Uterus (tissue), 4 donors: Measurements from ENCODE around the gene SAC3D1. TPM values are rescaled to one million over a fixed set of nuclear protein-coding genes. Genes with fewer than 3 reads are reported as not detected.

Experiments
- DNase-seq, 2 donors: peaks; one replicate each; pipeline ENCODE4 v3.0.0-alpha.2; 2019 to 2020
- H3K27ac ChIP-seq, 2 donors: fragments of 200-600 bp; sonication (generic); 1 replicate in 1 of 2; 2 replicates in 1 of 2; pipeline ENCODE4 v1.5.1; 2016 to 2018
- H3K27me3 ChIP-seq, 2 donors: fragments of 200-600 bp; sonication (generic); one replicate each; pipeline ENCODE4 v1.5.1; 2018 to 2019; ENCODE audit warnings: control low read depth in 1 of 2
- H3K36me3 ChIP-seq, 2 donors: fragments of 200-600 bp; sonication (generic); one replicate each; pipeline ENCODE4 v1.5.1; 2019; ENCODE audit warnings: control low read depth in 1 of 2
- H3K4me1 ChIP-seq, 2 donors: fragments of 200-600 bp; sonication (generic); one replicate each; pipeline ENCODE4 v1.5.1; 2018 to 2019; ENCODE audit warnings: control low read depth in 1 of 2
- H3K4me3 ChIP-seq, 2 donors: fragments of 200-600 bp; sonication (generic); 1 replicate in 1 of 2; 2 replicates in 1 of 2; pipeline ENCODE4 v1.5.1; 2018 to 2019; ENCODE audit warnings: mild to moderate bottlenecking in 1 of 2
- H3K9me3 ChIP-seq, 2 donors: fragments of 200-600 bp; sonication (generic); one replicate each; pipeline ENCODE4 v1.5.1; 2019; ENCODE audit warnings: control low read depth in 1 of 2
- POLR2A ChIP-seq, 2 donors: fragments of 450-650 bp; IDR thresholded peaks; one replicate each; pipeline ENCODE4 v1.6.1; 2016; ENCODE audit warnings: antibody characterized with exemption in 2 of 2, mild to moderate bottlenecking in 1 of 2, moderate library complexity in 1 of 2
- intact Hi-C: fragments of 100-400 bp; cut with DNase I; formaldehyde crosslinking; loops from one replicate; pipeline ENCODE4 v1.15.1; 2023; ENCODE audit warnings: low total_unique reads
- total RNA-seq, 4 donors: library from RNA; depleted of rRNA in 3 of 4; stranded (reverse); fragments of >200 nt in 3 of 4; gene quantifications; one replicate each; pipeline versions ENCODE4 v1.1.0 to v1.2.4, GENCODE V29; 2014 to 2023
- TF ChIP-seq, protein P1 (sequence below), 4 experiments: fragments of 200-600 bp in 2 of 4; fragments of 450-650 bp in 2 of 4; sonication (generic) in 2 of 4; IDR thresholded peaks; one replicate each; pipeline ENCODE4 v1.5.1; 2016 to 2019; ENCODE audit warnings: antibody characterized with exemption in 4 of 4, mild to moderate bottlenecking in 2 of 4, moderate library complexity in 1 of 4
- donor health status: DM: yes; HTN: yes; CAD: no.

The SAC3D1 gene
- total RNA-seq, 4 donors from 2014 or later: 1.5 to 22.3 (median 7.9) TPM

DNA sequence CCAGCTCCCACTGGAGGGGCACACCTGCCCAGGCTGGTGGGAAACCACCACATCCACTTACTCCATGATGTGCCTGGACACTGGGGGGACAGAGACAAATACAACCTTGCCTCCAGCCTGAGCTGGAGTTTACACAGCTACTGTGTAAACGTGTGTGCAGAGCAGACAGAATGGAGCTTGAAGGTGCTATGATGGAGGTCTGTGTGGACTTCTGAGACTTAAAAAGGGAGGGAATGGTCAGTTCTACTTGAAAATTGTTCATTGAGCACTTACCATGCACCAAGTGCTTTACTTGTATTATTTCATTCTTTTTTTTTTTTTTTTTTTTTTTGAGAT is 31.6 kb downstream of the SAC3D1 start:
- intact Hi-C loops: no loop called here
- Histone ChIP-seq H3K9me3 (no peaks in the 10 kb centered on the region), H3K4me1 (no peaks in the 10 kb centered on the region)

DNA sequence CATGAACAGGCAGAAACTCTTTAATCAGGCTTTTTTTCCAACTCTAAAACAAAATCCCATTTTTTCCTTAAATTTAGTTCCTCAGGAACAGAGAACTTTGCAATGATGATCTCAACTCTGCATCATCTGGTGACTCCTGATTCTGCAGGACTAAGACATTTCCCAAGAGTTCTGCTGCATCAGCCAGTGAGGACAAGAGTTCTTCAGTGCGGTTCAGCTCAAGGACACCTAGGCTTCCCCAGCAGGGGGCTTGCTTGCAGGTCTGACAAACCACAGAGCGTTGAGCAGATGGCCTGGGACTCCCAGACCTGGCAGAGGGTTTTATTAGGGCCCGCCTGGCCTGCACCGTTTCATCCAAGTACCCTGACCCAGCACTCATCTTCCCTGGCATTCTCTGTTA is 36.4 kb downstream of the SAC3D1 start:
- Histone ChIP-seq H3K9me3 (no peaks in the 10 kb centered on the region), H3K36me3 (no peaks in the 10 kb centered on the region), H3K4me3 (no peak overlapping the region), H3K27me3 (no peaks in the 10 kb centered on the region), H3K27ac (no peak overlapping the region), H3K4me1 (no peaks in the 10 kb centered on the region)
- DNase-seq: no peak
- intact Hi-C loops: no loop called here
- TF ChIP-seq POLR2A (IDR thresholded peaks at IDR 0.05): no peak
- TF ChIP-seq, protein P1, sequence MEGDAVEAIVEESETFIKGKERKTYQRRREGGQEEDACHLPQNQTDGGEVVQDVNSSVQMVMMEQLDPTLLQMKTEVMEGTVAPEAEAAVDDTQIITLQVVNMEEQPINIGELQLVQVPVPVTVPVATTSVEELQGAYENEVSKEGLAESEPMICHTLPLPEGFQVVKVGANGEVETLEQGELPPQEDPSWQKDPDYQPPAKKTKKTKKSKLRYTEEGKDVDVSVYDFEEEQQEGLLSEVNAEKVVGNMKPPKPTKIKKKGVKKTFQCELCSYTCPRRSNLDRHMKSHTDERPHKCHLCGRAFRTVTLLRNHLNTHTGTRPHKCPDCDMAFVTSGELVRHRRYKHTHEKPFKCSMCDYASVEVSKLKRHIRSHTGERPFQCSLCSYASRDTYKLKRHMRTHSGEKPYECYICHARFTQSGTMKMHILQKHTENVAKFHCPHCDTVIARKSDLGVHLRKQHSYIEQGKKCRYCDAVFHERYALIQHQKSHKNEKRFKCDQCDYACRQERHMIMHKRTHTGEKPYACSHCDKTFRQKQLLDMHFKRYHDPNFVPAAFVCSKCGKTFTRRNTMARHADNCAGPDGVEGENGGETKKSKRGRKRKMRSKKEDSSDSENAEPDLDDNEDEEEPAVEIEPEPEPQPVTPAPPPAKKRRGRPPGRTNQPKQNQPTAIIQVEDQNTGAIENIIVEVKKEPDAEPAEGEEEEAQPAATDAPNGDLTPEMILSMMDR (IDR thresholded peaks at IDR 0.05): no peak

More for the DNA sequence above, 31.6 kb downstream of the SAC3D1 start:
- no peak for DNase-seq
- H3K4me3 ChIP-seq: no peak overlapping the region
- no peaks in the 10 kb centered on the region for H3K36me3 ChIP-seq
- H3K27me3 ChIP-seq: no peaks in the 10 kb centered on the region
- no peak overlapping the region for H3K27ac ChIP-seq
- TF ChIP-seq POLR2A (IDR thresholded peaks at IDR 0.05): no peak
- TF ChIP-seq, protein P1 (IDR thresholded peaks at IDR 0.05): no peak

DNA sequence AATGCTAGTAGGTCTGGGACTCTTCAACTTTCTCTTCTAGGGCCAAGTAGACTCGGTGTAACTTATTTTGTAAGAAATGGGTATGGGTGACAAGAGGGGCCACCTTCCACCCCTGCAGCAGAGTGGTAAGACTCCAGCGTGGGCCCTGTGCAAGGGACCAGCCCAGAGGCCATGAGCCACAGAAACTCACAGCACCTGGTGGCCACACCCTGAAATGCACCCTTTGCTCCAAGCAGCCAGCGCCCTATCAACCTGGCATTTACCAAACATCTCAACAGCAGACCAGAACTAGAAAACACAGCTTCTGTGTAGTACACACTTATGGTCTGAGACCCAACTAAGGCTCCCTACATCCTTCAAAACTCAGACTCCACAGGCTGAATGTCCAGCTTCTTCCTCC is 37.1 kb downstream of the SAC3D1 start:
- H3K4me3 ChIP-seq: no peak overlapping the region
- intact Hi-C loops: no loop called here
- H3K27me3 ChIP-seq: no peaks in the 10 kb centered on the region
- H3K36me3 ChIP-seq: no peaks in the 10 kb centered on the region
- H3K4me1 ChIP-seq: no peaks in the 10 kb centered on the region
- no peak overlapping the region for H3K27ac ChIP-seq
- TF ChIP-seq, protein P1 (IDR thresholded peaks at IDR 0.05): peak in 3 of 4 experiments; percentile 15 to 38 (median 33)
- no peak for TF ChIP-seq POLR2A (IDR thresholded peaks at IDR 0.05)
- no peak for DNase-seq
- no peaks in the 10 kb centered on the region for H3K9me3 ChIP-seq

DNA sequence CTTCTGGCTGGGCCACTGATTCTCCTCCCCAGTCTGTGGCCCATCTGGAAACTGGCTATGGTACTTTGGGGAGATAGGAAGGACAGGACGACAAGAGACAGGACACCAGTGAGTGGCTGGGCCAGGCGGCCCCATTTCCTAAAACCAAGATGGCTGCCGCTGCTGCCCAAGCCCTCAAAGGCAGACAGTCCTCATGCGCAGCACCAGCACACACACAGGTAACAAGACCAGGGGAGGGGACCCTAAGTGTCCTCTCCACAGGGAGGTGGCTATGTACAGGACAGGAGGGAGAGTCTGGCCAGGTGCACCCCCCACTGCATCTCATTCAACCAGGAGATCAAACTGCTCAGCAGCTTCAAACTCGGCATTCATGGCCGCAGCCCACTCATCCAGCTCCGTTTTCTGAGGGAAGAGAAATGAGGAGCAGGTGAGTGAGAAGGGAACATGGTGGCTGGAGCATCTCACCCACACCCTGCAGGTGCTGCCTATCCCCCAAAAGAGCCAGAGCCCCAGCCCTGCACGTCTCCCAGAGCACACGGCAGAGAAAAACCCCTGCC is 37.9 kb downstream of the SAC3D1 start:
- Histone ChIP-seq H3K27me3 (no peaks in the 10 kb centered on the region), H3K4me3 (no peak overlapping the region), H3K27ac (no peak overlapping the region), H3K36me3 (no peaks in the 10 kb centered on the region), H3K9me3 (no peaks in the 10 kb centered on the region), H3K4me1 (no peaks in the 10 kb centered on the region)
- DNase-seq: no peak
- intact Hi-C loops: no loop called here
- no peak for TF ChIP-seq POLR2A (IDR thresholded peaks at IDR 0.05)
- TF ChIP-seq, protein P1 (IDR thresholded peaks at IDR 0.05): no peak

DNA sequence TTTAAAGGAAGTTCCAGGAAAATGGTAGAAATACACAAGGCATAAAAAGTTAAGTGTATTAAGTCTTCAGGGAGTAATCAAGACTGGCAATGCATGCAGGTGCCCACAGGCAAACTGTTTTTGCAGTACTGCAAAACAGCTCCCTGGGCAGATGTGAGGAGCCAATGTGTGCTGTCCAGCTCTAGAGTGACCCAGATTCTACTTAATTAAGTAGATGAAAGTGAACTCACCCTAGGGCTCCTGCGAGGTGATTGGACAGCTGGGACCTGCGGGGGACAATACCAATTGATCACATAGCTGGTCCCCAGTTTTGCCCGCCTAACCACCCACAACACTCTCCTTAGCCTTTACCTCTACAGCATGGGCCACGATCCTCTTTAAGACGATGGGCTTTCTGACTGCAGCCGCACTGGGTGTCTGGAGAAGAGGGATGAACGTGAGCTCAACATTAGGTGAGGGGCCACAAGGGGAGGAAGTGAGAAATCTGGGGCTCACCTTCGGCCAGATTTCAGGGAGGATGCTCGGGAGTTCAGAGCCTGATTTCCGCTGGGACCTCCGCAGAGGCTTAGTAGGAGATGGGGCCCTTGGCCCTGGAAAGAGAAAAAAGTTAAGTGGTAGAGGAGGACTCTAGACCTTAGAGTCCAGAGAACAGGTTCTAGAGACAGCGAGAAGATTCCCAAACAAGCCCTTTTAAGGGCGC is 42.3 kb downstream of the SAC3D1 start:
- H3K27ac ChIP-seq: peak overlapping the region; percentile 82 to 96
- H3K27me3 ChIP-seq: no peaks in the 10 kb centered on the region
- peaks cover 0 to 6% of the 10 kb centered on the region in 2 donors for H3K4me1 ChIP-seq
- peak overlapping the region; percentile 53 to 83 for H3K4me3 ChIP-seq
- H3K9me3 ChIP-seq: no peaks in the 10 kb centered on the region
- TF ChIP-seq, protein P1 (IDR thresholded peaks at IDR 0.05): no peak
- TF ChIP-seq POLR2A (IDR thresholded peaks at IDR 0.05): no peak
- intact Hi-C loops: no loop called here
- no peaks in the 10 kb centered on the region for H3K36me3 ChIP-seq
- no peak for DNase-seq
